GM06990 (cell line): ENCODE results near the gene UBASH3A.
A peak's percentile ranks its signal among the peaks of the same experiment; 100 is the strongest.

Source experiments
- DNase-seq: peaks from one replicate; pipeline ENCODE4 v3.0.0-alpha.2; 2011; ENCODE audit not compliant: insufficient read length; ENCODE audit errors: extremely low read depth
- H3K27me3 ChIP-seq: replicated peaks from 2 replicates; pipeline ENCODE4 v1.6.0; 2011; ENCODE audit warnings: low read length; ENCODE audit not compliant: control insufficient read depth, insufficient read depth
- H3K36me3 ChIP-seq: 2 replicates; pipeline ENCODE4 v1.5.1; 2011; ENCODE audit warnings: low read length; ENCODE audit not compliant: control insufficient read depth, insufficient read depth
- H3K4me3 ChIP-seq: replicated peaks from 2 replicates; pipeline ENCODE4 v1.5.1; 2011; ENCODE audit warnings: low read depth, mild to moderate bottlenecking, control low read depth, low read length
- TF ChIP-seq, protein P1 (sequence below): IDR thresholded peaks from 2 replicates; pipeline ENCODE4 v1.5.1; 2011; ENCODE audit warnings: low read length, control low read depth, mild to moderate bottlenecking, inconsistent platforms; ENCODE audit not compliant: insufficient read depth, poor library complexity, severe bottlenecking

The UBASH3A gene

GRCh38 chr21:42379426-42380215 lies 24.1 kb upstream of the UBASH3A start:
- no peaks in the 10 kb centered on the region for H3K36me3 ChIP-seq
- DNase-seq, result no peak
- H3K4me3 ChIP-seq, result no peak overlapping the region
- H3K27me3 ChIP-seq, result no peaks in the 10 kb centered on the region
- TF ChIP-seq, protein P1, sequence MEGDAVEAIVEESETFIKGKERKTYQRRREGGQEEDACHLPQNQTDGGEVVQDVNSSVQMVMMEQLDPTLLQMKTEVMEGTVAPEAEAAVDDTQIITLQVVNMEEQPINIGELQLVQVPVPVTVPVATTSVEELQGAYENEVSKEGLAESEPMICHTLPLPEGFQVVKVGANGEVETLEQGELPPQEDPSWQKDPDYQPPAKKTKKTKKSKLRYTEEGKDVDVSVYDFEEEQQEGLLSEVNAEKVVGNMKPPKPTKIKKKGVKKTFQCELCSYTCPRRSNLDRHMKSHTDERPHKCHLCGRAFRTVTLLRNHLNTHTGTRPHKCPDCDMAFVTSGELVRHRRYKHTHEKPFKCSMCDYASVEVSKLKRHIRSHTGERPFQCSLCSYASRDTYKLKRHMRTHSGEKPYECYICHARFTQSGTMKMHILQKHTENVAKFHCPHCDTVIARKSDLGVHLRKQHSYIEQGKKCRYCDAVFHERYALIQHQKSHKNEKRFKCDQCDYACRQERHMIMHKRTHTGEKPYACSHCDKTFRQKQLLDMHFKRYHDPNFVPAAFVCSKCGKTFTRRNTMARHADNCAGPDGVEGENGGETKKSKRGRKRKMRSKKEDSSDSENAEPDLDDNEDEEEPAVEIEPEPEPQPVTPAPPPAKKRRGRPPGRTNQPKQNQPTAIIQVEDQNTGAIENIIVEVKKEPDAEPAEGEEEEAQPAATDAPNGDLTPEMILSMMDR, result no peak

- no peaks in the 10 kb centered on the region for H3K27me3 ChIP-seq
- TF ChIP-seq, protein P1, result peak; percentile 77
- DNase-seq, result no peak
Observed at GRCh38 chr21:42381347-42381984, 22.2 kb upstream of the UBASH3A start.

GRCh38 chr21:42382915-42383314 lies 20.8 kb upstream of the UBASH3A start:
- TF ChIP-seq, protein P1, result no peak
- H3K36me3 ChIP-seq, result no peaks in the 10 kb centered on the region
- H3K4me3 ChIP-seq, result no peak overlapping the region
- no peak for DNase-seq
- no peaks in the 10 kb centered on the region for H3K27me3 ChIP-seq

More at GRCh38 chr21:42381347-42381984, 22.2 kb upstream of the UBASH3A start:
- no peak overlapping the region for H3K4me3 ChIP-seq
- H3K36me3 ChIP-seq, result no peaks in the 10 kb centered on the region

- Histone ChIP-seq H3K4me3 (no peak overlapping the region), H3K36me3 (no peaks in the 10 kb centered on the region), H3K27me3 (no peaks in the 10 kb centered on the region)
- no peak for DNase-seq
- TF ChIP-seq, protein P1, result no peak
Observed at GRCh38 chr21:42383331-42383730, 20.4 kb upstream of the UBASH3A start.

DNA sequence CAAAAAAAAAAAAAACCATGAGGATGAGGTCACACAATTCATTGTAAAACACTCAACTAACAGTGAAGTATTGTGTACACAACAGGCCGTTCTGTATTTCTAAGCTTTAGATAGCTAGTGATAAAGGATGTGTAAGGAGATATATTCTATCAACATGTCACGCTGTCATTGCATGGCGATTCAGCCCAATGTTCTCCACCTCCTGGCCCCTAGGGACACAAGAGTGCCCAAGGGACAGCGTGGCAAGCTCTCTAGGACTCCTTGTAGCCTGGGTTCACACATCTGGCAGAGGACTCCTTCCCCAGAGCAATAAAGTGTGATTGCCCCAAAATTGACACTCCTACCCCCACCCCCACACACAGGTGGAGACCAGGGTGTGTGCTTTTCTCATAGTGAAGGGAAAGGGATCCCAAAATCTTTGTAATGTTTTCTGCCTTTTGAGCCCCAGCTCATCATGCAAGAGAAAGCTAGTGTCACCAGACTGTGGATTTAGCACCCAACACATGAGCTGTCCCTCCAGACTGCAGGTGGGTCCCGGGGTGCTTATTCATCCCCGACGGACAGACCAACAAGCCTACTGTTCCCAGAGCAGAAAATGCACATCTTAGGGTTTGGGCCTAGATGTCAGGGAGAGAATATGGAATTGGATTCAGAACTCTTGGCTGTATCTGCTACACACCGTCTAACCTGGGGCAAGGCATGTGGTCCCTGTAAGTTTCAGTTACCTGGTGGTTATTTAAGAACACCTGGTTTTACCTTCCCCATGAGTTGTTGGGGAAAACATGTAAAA lies 19.4 kb upstream of the UBASH3A start:
- Histone ChIP-seq H3K36me3 (no peaks in the 10 kb centered on the region), H3K4me3 (no peak overlapping the region), H3K27me3 (no peaks in the 10 kb centered on the region)
- DNase-seq, result no peak
- TF ChIP-seq, protein P1, result no peak
